Measurements from ENCODE around the gene BTG1. TPM values are rescaled to one million over a fixed set of nuclear protein-coding genes. Genes with fewer than 3 reads are reported as not detected.

The BTG1 gene
- total RNA-seq, 2 experiments from 2014 or later, result 32.8 to 93.4 TPM

GRCh38 chr12:92156704-92157395, 11.2 kb upstream of the BTG1 start:
- H3K4me3 ChIP-seq (ENCODE audit: low read depth, low read length, poor library complexity, severe bottlenecking), result peak overlapping the region; percentile 7
- CTCF ChIA-PET (ENCODE audit: unreplicated experiment), result no interaction called here

GRCh38 chr12:92156139-92156538, 10.5 kb upstream of the BTG1 start:
- BruUV-seq (replicated peaks), result no TSS peak
- H3K4me2 ChIP-seq (ENCODE audit: low read length), result no peak overlapping the region
- H3K9me2 ChIP-seq (ENCODE audit: insufficient read depth, low read length), result no peaks in the 10 kb centered on the region
- no peak overlapping the region for H2AFZ ChIP-seq (ENCODE audit: low read length)
- intact Hi-C loops (cut with micrococcal nuclease; ENCODE audit: unreplicated experiment), result no loop called here
- no peaks in the 10 kb centered on the region for H4K20me1 ChIP-seq (ENCODE audit: insufficient read depth, low read length)
- H3K36me3 ChIP-seq (ENCODE audit: insufficient read depth, low read length), result no peaks in the 10 kb centered on the region
- no peak overlapping the region for H3K27ac ChIP-seq (ENCODE audit: low read depth, low read length, poor library complexity, severe bottlenecking)
- ChIA-PET POLR2A (interaction anchor here (0.6 to 3.1 kb wide), 7 partner anchors 10 to 370 kb away, joined by 3 to 23 read pairs (median 3); partner anchors contain the start of gene BTG1), CTCF (ENCODE audit: unreplicated experiment) (no interaction called here)
- peaks cover 40% of the 10 kb centered on the region for H3K4me1 ChIP-seq (ENCODE audit: insufficient read depth, low read length, poor library complexity, severe bottlenecking)
- TF ChIP-seq CTCF (conservative IDR thresholded peaks at IDR 0.05; ENCODE audit: low read length) (no peak), EZH2phosphoT487 (IDR thresholded peaks at IDR 0.05; ENCODE audit: borderline replicate concordance, low read depth, low read length) (no peak)
- H3K4me3 ChIP-seq (ENCODE audit: low read depth, low read length, poor library complexity, severe bottlenecking), result no peak overlapping the region
- H3K9me3 ChIP-seq (ENCODE audit: low read length), result no peaks in the 10 kb centered on the region
- no peaks in the 10 kb centered on the region for H3K79me2 ChIP-seq (ENCODE audit: insufficient read depth, low read depth, low read length)
- no peak for DNase-seq (ENCODE audit: low spot score)

More at GRCh38 chr12:92156704-92157395, 11.2 kb upstream of the BTG1 start:
- TF ChIP-seq CTCF (conservative IDR thresholded peaks at IDR 0.05; ENCODE audit: low read length), result no peak
- no peak for TF ChIP-seq EZH2phosphoT487 (IDR thresholded peaks at IDR 0.05; ENCODE audit: borderline replicate concordance, low read depth, low read length)
- Histone ChIP-seq H4K20me1 (ENCODE audit: insufficient read depth, low read length) (no peaks in the 10 kb centered on the region), H3K4me1 (ENCODE audit: insufficient read depth, low read length, poor library complexity, severe bottlenecking) (peaks cover 40% of the 10 kb centered on the region), H3K27ac (ENCODE audit: low read depth, low read length, poor library complexity, severe bottlenecking) (peak overlapping the region; percentile 77), H3K4me2 (ENCODE audit: low read length) (peak overlapping the region; percentile 95), H3K36me3 (ENCODE audit: insufficient read depth, low read length) (no peaks in the 10 kb centered on the region), H3K79me2 (ENCODE audit: insufficient read depth, low read depth, low read length) (no peaks in the 10 kb centered on the region), H2AFZ (ENCODE audit: low read length) (peak overlapping the region; percentile 94; the same call in 1 of the 2 replicates), H3K9me3 (ENCODE audit: low read length) (no peaks in the 10 kb centered on the region), H3K9me2 (ENCODE audit: insufficient read depth, low read length) (no peaks in the 10 kb centered on the region)
- POLR2A ChIA-PET, result interaction anchor here (0.6 to 3.1 kb wide), 5 partner anchors 10 to 491 kb away, joined by 3 to 23 read pairs (median 3); partner anchors contain the start of gene BTG1
- no peak for DNase-seq (ENCODE audit: low spot score)
- no TSS peak for BruUV-seq (replicated peaks)
- intact Hi-C loops (cut with micrococcal nuclease; ENCODE audit: unreplicated experiment), result no loop called here

DNA sequence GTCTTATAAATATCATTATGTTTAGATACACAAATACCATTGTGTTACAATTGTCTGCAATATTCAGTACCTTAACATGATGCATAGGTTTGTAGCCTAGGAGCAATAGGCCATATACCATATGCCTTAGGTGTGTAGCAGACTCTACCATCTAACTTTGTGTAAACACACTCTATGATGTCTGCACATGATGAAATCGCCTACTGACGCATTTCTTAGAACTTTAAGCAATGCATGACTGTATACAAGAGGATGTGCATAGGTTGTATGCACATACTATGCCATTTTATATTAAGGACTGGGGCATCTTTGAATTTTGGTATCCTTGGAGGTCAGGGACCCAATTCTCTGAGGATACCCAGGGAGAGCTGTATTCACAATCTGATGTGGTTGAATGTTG, 10.1 kb upstream of the BTG1 start:
- CTCF ChIA-PET (ENCODE audit: unreplicated experiment), result no interaction called here
- Histone ChIP-seq H3K4me1 (ENCODE audit: insufficient read depth, low read length, poor library complexity, severe bottlenecking) (peaks cover 40% of the 10 kb centered on the region), H3K27ac (ENCODE audit: low read depth, low read length, poor library complexity, severe bottlenecking) (no peak overlapping the region)

More for the DNA sequence above, 10.1 kb upstream of the BTG1 start:
- no peak overlapping the region for H2AFZ ChIP-seq (ENCODE audit: low read length)
- no TSS peak for BruUV-seq (replicated peaks)
- DNase-seq (ENCODE audit: low spot score), result no peak
- H3K79me2 ChIP-seq (ENCODE audit: insufficient read depth, low read depth, low read length), result no peaks in the 10 kb centered on the region
- POLR2A ChIA-PET, result interaction anchor here (0.5 to 3.1 kb wide), 7 partner anchors 9 to 371 kb away, joined by 3 to 23 read pairs (median 3); partner anchors contain the start of gene BTG1
- H3K4me2 ChIP-seq (ENCODE audit: low read length), result no peak overlapping the region
- H3K4me3 ChIP-seq (ENCODE audit: low read depth, low read length, poor library complexity, severe bottlenecking), result no peak overlapping the region
- TF ChIP-seq CTCF (conservative IDR thresholded peaks at IDR 0.05; ENCODE audit: low read length) (no peak), EZH2phosphoT487 (IDR thresholded peaks at IDR 0.05; ENCODE audit: borderline replicate concordance, low read depth, low read length) (no peak)
- no peaks in the 10 kb centered on the region for H3K36me3 ChIP-seq (ENCODE audit: insufficient read depth, low read length)
- no peaks in the 10 kb centered on the region for H3K9me2 ChIP-seq (ENCODE audit: insufficient read depth, low read length)
- H4K20me1 ChIP-seq (ENCODE audit: insufficient read depth, low read length), result no peaks in the 10 kb centered on the region
- intact Hi-C loops (cut with micrococcal nuclease; ENCODE audit: unreplicated experiment), result no loop called here
- no peaks in the 10 kb centered on the region for H3K9me3 ChIP-seq (ENCODE audit: low read length)
